GM23248 (cell line): ENCODE results near the gene ZDHHC20.

ENCODE experiments used
- EZH2 ChIP-seq: fragments of 200-600 bp; sonication (generic); IDR thresholded peaks from 2 replicates; pipeline ENCODE4 v1.6.1; 2018; ENCODE audit warnings: antibody characterized with exemption, mild to moderate bottlenecking; ENCODE audit not compliant: insufficient read depth, poor library complexity, severe bottlenecking
- EZH2phosphoT487 ChIP-seq: fragments of 200-600 bp; sonication (generic); IDR thresholded peaks from 2 replicates; pipeline ENCODE4 v1.6.1; 2018; ENCODE audit warnings: antibody characterized with exemption, moderate library complexity, mild to moderate bottlenecking, low read depth; ENCODE audit not compliant: insufficient read depth

DNA sequence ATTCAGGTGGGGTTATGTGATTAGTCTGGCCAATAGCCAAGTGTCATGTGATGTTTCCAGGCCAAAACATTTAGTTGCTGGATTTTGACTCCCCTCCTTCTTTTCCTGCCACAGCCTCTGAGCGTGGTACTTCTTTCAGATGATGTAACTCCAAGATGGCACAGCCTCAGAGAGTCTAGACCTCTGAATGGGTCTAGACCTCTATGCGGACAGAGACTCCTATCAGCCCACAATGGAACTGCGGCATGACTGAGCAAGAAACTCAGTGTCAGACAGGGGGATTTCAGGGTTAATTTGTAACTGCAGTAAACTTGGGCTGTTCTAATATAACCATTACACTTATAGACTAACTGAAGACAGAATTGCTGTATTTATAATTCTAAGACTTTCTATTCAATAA, 42.6 kb upstream of the ZDHHC20 start:
- TF ChIP-seq EZH2, result no peak
- TF ChIP-seq EZH2phosphoT487, result no peak
